ENCODE measurements around the gene COL20A1. TPM values are rescaled to one million over a fixed set of nuclear protein-coding genes. Genes with fewer than 3 reads are reported as not detected.

COL20A1 gene
- not detected for total RNA-seq
- long read RNA-seq, donor 1, result 0 reads
- long read RNA-seq, donor 2, result 0 reads

DNA sequence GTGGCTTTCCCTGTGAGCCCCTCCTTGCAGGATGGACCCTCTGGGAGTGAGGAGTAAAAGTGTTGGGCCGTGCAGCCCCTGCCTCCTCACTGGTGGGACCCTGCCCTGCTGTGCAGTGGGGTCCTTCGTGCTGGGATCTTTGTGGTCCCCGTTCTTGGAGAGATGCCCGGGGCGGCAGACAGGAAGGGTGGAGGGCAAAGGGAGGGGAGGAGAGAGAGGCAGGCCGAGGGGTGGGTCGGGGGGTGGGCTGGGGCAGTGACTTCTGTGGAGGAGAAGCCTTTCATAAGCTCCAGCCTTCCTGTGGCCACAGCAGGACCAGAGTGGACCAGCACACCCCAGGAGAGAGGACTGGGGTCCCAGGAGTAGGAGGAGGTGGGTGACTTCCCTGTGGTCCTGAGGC, at the start of gene COL20A1:
Gene COL20A1 (plus strand): TSS at position 283 of the 400 bp plus-strand sequence. CDS start 1,922 bp downstream, outside the sequence.
- Histone ChIP-seq H3K36me3 (ENCODE audit: low read depth) (no peaks in the 10 kb centered on the region), H3K4me1 (ENCODE audit: low read depth) (no peaks in the 10 kb centered on the region), H3K4me3 (no peak within 1 kb of the TSS), H3K9me3 (no peaks in the 10 kb centered on the region)
- ATAC-seq, result no peak
- TF ChIP-seq, protein P1, sequence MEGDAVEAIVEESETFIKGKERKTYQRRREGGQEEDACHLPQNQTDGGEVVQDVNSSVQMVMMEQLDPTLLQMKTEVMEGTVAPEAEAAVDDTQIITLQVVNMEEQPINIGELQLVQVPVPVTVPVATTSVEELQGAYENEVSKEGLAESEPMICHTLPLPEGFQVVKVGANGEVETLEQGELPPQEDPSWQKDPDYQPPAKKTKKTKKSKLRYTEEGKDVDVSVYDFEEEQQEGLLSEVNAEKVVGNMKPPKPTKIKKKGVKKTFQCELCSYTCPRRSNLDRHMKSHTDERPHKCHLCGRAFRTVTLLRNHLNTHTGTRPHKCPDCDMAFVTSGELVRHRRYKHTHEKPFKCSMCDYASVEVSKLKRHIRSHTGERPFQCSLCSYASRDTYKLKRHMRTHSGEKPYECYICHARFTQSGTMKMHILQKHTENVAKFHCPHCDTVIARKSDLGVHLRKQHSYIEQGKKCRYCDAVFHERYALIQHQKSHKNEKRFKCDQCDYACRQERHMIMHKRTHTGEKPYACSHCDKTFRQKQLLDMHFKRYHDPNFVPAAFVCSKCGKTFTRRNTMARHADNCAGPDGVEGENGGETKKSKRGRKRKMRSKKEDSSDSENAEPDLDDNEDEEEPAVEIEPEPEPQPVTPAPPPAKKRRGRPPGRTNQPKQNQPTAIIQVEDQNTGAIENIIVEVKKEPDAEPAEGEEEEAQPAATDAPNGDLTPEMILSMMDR (IDR thresholded peaks at IDR 0.05), result no peak
- no peak for DNase-seq
- intact Hi-C loops (cut with DNase I, micrococcal nuclease), result no loop called here

DNA sequence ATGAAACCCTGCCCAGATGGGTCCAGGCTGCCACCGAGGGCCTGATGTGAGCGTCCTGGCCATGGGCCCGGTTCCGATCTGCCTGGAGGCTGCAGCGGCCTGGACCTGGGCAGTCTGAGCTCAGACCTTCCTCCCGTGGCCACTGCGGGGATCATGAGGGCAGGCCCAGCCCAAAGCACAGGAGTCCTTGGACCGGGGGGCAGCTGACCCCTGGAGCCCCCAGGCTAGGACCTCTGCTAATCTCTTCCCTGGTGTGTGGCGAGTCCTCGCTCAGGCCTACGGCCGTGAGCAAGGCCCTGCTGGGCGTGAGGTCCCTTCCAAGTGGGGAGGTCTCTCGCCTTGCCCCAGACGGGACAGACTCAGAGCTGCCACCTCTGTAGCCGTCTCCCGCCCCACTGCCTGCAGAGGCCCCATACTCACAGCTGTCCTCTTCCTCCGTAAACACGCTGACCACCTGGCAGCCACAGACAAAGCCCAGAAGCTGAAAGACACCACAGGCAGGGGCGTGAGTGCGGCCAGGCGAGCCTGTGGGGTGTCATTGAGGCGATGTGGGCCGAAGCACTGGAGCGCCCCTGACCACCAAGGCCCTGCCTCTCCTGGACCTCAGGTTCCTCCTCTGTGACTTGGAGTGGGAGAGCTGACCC, 49.3 kb upstream of the COL20A1 start:
- intact Hi-C loops (cut with DNase I, micrococcal nuclease), result no loop called here
- no peaks in the 10 kb centered on the region for H3K4me1 ChIP-seq (ENCODE audit: low read depth)
- no peak for ATAC-seq

DNA sequence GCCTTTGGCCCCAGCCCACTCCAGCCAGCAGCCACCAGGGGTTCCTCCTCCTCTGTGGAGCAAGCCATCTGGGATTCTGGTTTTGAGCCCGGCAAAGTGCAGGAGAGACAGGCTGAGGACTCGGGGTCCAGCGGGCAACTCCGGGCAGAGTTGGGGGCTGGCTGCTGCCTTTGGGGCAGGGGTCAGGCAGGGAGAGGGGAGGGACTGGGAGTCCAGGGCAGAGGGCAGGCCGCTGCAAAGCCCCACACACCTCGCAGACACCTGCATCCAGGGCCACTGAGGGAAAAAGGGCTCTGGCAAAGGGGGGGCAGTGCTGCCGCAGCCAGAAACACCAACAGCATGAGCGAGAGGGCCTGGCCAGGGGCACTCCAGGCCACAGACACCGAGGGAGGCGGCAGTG, 48.5 kb upstream of the COL20A1 start:
- Histone ChIP-seq H3K9me3 (no peaks in the 10 kb centered on the region), H3K4me3 (no peak overlapping the region), H3K4me1 (ENCODE audit: low read depth) (no peaks in the 10 kb centered on the region), H3K36me3 (ENCODE audit: low read depth) (no peaks in the 10 kb centered on the region)
- DNase-seq, result no peak
- no peak for ATAC-seq
- TF ChIP-seq, protein P1 (IDR thresholded peaks at IDR 0.05), result no peak
- intact Hi-C loops (cut with DNase I, micrococcal nuclease), result no loop called here

More for the DNA sequence above, 49.3 kb upstream of the COL20A1 start:
- TF ChIP-seq, protein P1 (IDR thresholded peaks at IDR 0.05), result no peak
- Histone ChIP-seq H3K4me3 (no peak overlapping the region), H3K36me3 (ENCODE audit: low read depth) (no peaks in the 10 kb centered on the region), H3K9me3 (no peaks in the 10 kb centered on the region)
- no peak for DNase-seq

DNA sequence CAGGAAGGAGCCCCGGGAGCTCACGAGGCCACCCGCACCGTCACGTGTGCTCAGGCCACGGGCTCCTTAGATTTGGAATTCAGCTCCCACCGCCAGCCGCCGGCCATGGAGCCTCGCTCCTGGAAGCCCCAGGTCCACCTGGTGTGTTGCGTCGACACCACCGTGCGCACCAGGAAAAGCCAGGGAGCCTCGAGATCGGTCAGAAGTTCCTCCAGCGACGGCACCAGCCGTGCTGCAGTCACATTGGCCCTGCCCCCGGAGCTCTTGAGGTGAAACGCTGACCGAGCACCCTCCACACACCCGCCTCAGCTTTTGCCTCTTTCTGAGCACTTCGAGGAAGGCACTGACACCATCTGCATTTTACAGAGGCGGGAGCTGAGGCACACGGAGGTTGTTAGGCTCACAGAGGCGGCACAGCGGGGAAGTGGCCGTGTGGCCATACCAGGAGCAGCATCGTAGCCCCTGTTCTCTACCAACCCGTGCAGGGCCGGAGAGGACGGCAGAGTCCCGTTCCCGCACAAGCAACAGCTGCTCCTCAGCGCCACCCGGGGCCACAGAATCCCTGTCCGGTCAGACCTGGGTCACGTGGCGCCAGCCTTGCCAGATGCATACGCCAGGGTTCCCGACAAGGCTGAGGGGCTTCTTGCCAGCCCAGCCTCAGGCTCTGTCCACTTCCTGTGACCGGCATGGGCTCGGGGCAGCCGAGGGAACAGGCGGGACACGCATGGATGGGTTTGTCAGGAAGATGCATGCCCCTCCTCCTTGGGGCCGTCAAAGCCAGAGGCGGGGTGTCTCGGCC, 46.3 kb upstream of the COL20A1 start:
- H3K9me3 ChIP-seq, result no peaks in the 10 kb centered on the region
- DNase-seq (no peak), ATAC-seq (peak; percentile 56)
- no peaks in the 10 kb centered on the region for H3K4me1 ChIP-seq (ENCODE audit: low read depth)
- no peak overlapping the region for H3K4me3 ChIP-seq
- H3K36me3 ChIP-seq (ENCODE audit: low read depth), result no peaks in the 10 kb centered on the region
- intact Hi-C loops (cut with DNase I, micrococcal nuclease), result no loop called here
- TF ChIP-seq, protein P1 (IDR thresholded peaks at IDR 0.05), result no peak

DNA sequence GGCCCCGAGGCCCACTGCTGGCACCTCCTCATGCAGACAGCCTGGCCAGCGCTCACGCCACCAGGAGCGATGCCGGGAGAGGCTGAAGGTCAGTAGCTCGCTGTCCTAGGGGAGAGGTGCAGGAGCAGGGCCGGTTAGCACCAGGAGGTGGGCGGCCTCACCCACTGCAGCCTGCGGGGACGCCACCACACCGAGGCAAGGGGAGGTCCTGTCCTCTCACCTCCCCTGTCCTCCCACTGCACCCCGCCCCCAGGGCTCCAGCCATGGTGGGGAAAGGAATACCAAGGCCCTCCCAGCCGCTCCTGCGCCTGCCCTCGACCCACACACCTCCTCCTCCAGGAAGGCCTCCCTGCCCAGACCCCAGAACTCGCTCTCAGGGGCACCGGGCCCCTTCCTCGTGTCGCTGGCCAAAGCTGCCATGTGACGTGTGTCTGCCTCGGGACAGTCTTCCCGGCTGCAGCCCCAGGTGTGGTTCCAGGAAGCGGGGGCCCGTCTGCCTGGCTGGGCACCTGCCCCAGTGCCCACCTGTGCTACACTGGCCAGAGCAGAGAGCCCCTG, 45.2 kb upstream of the COL20A1 start:
- no peaks in the 10 kb centered on the region for H3K4me1 ChIP-seq (ENCODE audit: low read depth)
- DNase-seq (no peak), ATAC-seq (no peak)
- TF ChIP-seq, protein P1 (IDR thresholded peaks at IDR 0.05), result no peak
- H3K9me3 ChIP-seq, result no peaks in the 10 kb centered on the region
- intact Hi-C loops (cut with DNase I, micrococcal nuclease), result no loop called here
- H3K4me3 ChIP-seq, result no peak overlapping the region
- H3K36me3 ChIP-seq (ENCODE audit: low read depth), result no peaks in the 10 kb centered on the region
